ENCODE data around the gene MCM10.

- TF ChIP-seq CTCF (IDR thresholded peaks at IDR 0.05; ENCODE audit: low read length) (peak; percentile 48), EZH2 (optimal IDR thresholded peaks at IDR 0.05; ENCODE audit: low read depth, low read length) (no peak)
These were observed 45.4 kb downstream of the MCM10 start for GRCh38 chr10:13206546-13207443.

All from MM.1S (cell line).